ENCODE data around the gene CMSS1. TPM values are rescaled to one million over a fixed set of nuclear protein-coding genes. Genes with fewer than 3 reads are reported as not detected.

Gene CMSS1
- polyA plus RNA-seq, 1 of the 3 experiments (the other 2 are of a cell fraction) = 9.1 TPM

DNA sequence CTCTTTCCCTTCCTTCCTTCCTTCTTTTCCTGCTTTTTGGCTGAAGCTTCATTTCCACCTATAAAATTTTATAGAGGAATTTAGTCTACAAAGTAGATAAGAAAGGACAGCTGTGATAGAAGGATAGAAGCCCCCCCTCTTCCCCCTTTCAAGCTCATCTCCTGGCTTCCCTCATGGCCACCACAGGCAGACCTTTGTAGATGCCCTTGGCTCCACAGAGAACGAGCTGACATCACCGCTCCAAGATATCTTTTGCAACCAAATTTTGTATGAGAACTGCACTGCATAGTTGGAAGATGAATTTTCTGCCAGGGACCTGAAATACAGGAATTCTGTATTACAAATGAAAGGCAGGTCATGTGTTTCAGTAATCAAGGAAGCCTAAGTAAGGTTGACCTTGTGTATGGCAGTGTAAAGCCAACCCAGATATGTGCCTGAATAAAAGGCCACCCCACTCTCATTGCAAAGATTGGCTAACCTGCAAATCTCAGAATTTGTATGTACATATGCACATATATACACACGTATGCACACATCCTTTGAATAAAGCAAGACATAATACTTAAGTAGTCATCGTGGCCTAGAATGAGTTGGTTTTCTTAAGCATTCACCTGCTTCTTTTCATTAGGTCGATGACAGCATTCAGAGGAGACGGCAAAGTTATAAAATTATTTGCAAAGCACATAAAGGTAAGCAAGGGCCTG is 353.7 kb downstream of the CMSS1 start:
- no peaks in the 10 kb centered on the region for H4K20me1 ChIP-seq (ENCODE audit: insufficient read depth)
- 96% methylated on average over 6 of the region's 6 CpGs for WGBS (ENCODE audit: low lambda C conversion rate)

More for the DNA sequence above, 353.7 kb downstream of the CMSS1 start:
- no peaks in the 10 kb centered on the region for H3K79me2 ChIP-seq (ENCODE audit: insufficient read depth)
- H2AFZ ChIP-seq (ENCODE audit: low read depth) = no peak overlapping the region
- no peaks in the 10 kb centered on the region for H3K27me3 ChIP-seq (ENCODE audit: insufficient read depth)
- H3K4me3 ChIP-seq (ENCODE audit: low read depth in 2 of 2, low read length in 1 of 2) = no peak overlapping the region
- CTCF ChIA-PET = no interaction called here
- POLR2A ChIA-PET = no interaction called here
- DNase-seq = no peak
- peaks cover 0 to 13% of the 10 kb centered on the region in 2 experiments; a peak in 2 of 4 replicates for H3K4me1 ChIP-seq (ENCODE audit: control insufficient read depth in 1 of 2, insufficient read depth in 2 of 2, low read depth in 1 of 2, low read length in 1 of 2)
- TF ChIP-seq FOSL2 (IDR thresholded peaks at IDR 0.05; ENCODE audit: borderline replicate concordance, low read depth) = no peak
- no peak for TF ChIP-seq GATA2 (CRISPR knock-in tag; IDR thresholded peaks at IDR 0.05)
- TF ChIP-seq, protein P1, sequence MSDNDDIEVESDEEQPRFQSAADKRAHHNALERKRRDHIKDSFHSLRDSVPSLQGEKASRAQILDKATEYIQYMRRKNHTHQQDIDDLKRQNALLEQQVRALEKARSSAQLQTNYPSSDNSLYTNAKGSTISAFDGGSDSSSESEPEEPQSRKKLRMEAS (IDR thresholded peaks at IDR 0.05; ENCODE audit: low read depth) = no peak
- TF ChIP-seq MXI1 (IDR thresholded peaks at IDR 0.05; ENCODE audit: low read depth, low read length) = no peak
- TF ChIP-seq, protein P2, sequence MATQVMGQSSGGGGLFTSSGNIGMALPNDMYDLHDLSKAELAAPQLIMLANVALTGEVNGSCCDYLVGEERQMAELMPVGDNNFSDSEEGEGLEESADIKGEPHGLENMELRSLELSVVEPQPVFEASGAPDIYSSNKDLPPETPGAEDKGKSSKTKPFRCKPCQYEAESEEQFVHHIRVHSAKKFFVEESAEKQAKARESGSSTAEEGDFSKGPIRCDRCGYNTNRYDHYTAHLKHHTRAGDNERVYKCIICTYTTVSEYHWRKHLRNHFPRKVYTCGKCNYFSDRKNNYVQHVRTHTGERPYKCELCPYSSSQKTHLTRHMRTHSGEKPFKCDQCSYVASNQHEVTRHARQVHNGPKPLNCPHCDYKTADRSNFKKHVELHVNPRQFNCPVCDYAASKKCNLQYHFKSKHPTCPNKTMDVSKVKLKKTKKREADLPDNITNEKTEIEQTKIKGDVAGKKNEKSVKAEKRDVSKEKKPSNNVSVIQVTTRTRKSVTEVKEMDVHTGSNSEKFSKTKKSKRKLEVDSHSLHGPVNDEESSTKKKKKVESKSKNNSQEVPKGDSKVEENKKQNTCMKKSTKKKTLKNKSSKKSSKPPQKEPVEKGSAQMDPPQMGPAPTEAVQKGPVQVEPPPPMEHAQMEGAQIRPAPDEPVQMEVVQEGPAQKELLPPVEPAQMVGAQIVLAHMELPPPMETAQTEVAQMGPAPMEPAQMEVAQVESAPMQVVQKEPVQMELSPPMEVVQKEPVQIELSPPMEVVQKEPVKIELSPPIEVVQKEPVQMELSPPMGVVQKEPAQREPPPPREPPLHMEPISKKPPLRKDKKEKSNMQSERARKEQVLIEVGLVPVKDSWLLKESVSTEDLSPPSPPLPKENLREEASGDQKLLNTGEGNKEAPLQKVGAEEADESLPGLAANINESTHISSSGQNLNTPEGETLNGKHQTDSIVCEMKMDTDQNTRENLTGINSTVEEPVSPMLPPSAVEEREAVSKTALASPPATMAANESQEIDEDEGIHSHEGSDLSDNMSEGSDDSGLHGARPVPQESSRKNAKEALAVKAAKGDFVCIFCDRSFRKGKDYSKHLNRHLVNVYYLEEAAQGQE (IDR thresholded peaks at IDR 0.05; ENCODE audit: low read depth, low read length) = no peak
- TF ChIP-seq EZH2phosphoT487 (IDR thresholded peaks at IDR 0.05; ENCODE audit: borderline replicate concordance, low read depth) = no peak
- no peak for TF ChIP-seq RCOR1 (IDR thresholded peaks at IDR 0.05; ENCODE audit: low read length)
- TF ChIP-seq, protein P3, sequence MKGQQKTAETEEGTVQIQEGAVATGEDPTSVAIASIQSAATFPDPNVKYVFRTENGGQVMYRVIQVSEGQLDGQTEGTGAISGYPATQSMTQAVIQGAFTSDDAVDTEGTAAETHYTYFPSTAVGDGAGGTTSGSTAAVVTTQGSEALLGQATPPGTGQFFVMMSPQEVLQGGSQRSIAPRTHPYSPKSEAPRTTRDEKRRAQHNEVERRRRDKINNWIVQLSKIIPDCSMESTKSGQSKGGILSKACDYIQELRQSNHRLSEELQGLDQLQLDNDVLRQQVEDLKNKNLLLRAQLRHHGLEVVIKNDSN (IDR thresholded peaks at IDR 0.05; ENCODE audit: borderline replicate concordance, low read depth) = no peak
- no peak for TF ChIP-seq NRF1 (IDR thresholded peaks at IDR 0.05; ENCODE audit: low read depth, low read length)
- TF ChIP-seq SMC3 (IDR thresholded peaks at IDR 0.05; ENCODE audit: low read depth, low read length) = no peak
- TF ChIP-seq, protein P4, sequence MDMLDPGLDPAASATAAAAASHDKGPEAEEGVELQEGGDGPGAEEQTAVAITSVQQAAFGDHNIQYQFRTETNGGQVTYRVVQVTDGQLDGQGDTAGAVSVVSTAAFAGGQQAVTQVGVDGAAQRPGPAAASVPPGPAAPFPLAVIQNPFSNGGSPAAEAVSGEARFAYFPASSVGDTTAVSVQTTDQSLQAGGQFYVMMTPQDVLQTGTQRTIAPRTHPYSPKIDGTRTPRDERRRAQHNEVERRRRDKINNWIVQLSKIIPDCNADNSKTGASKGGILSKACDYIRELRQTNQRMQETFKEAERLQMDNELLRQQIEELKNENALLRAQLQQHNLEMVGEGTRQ (IDR thresholded peaks at IDR 0.05; ENCODE audit: borderline replicate concordance, low read depth, low read length) = no peak
- no peak for TF ChIP-seq CHD2 (IDR thresholded peaks at IDR 0.05; ENCODE audit: low read length, partially characterized antibody)
- TF ChIP-seq, protein P5, sequence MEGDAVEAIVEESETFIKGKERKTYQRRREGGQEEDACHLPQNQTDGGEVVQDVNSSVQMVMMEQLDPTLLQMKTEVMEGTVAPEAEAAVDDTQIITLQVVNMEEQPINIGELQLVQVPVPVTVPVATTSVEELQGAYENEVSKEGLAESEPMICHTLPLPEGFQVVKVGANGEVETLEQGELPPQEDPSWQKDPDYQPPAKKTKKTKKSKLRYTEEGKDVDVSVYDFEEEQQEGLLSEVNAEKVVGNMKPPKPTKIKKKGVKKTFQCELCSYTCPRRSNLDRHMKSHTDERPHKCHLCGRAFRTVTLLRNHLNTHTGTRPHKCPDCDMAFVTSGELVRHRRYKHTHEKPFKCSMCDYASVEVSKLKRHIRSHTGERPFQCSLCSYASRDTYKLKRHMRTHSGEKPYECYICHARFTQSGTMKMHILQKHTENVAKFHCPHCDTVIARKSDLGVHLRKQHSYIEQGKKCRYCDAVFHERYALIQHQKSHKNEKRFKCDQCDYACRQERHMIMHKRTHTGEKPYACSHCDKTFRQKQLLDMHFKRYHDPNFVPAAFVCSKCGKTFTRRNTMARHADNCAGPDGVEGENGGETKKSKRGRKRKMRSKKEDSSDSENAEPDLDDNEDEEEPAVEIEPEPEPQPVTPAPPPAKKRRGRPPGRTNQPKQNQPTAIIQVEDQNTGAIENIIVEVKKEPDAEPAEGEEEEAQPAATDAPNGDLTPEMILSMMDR (IDR thresholded peaks at IDR 0.05) = no peak
- no peak for TF ChIP-seq POLR2AphosphoS5 (IDR thresholded peaks at IDR 0.05; ENCODE audit: low read depth, low read length)
- TF ChIP-seq EP300 (IDR thresholded peaks at IDR 0.05; ENCODE audit: borderline replicate concordance in 1 of 2, low read depth in 1 of 2, low read length in 1 of 2) = no peak
- no peak for TF ChIP-seq TAF1 (IDR thresholded peaks at IDR 0.05; ENCODE audit: borderline replicate concordance, low read depth, low read length)
- no peak overlapping the region for H3K27ac ChIP-seq (ENCODE audit: low read depth in 2 of 2, low read length in 1 of 2)
- H3K9ac ChIP-seq = no peak overlapping the region
- no peaks in the 10 kb centered on the region for H3K9me3 ChIP-seq
- H3K9me2 ChIP-seq = no peaks in the 10 kb centered on the region
- no peak overlapping the region for H3K4me2 ChIP-seq
- no peaks in the 10 kb centered on the region for H3K36me3 ChIP-seq (replicated peaks in 1 of 2; ENCODE audit: control insufficient read depth in 1 of 2, insufficient read depth in 2 of 2, low read length in 1 of 2)
- H3F3A ChIP-seq (replicated peaks; ENCODE audit: insufficient read depth) = no peaks in the 10 kb centered on the region

Data from SK-N-SH (cell line).